Fibroblast of peridontal ligament (primary cell): ENCODE data around the gene FRG2.
"Not testable (repeated sequence)": the region's sequence is repeated elsewhere in the genome, so short reads cannot be mapped to it uniquely, and the experiment has no call there.

Experiments used
- DNase-seq: peaks from one replicate; pipeline ENCODE4 v3.0.0-alpha.2; 2010; ENCODE audit errors: extremely low read depth

FRG2 gene

DNA sequence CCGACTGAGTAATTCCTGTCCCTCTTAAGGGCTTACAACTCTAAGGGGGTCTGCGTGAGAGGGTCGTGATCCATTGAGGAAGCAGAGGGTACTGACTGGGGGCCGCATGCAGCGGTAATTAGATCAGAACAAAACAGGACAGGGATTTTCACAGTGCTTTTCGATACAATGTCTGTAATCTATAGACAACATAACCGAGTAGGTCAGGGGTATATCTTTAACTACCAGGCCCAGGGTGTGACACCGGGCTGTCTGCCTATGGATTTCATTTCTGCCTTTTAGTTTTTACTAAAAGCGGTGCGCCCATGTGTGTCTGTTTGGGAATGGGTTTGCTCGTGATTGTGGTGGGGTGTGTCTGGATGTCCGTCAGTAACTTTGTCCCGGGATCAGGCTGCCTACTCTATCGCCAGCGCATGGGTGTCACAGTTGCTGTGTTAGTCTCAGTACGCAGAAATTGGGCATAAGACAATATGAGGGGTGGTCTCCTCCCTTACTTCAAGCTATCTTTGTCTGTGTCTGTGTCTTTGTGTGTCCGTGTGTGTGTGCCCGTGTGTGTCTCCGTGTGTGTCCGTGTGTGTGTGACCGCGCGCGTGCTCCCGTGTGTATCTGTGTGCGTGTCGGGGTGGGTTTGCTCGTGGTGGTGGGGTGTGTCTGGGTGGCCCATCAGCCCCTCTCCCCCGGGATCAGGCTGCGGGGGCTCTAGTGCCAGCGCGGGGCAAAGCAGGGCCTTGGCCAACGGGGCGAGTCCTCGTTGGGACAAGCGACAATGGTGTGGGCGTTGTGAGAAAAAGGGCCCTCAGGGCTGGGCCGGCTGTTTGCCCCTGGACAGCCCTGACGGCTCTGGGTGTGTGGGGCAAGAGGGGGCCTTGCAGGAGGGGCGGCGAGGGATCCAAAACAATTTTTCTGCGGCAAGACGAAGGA, 10.4 kb downstream of the FRG2 start:
- DNase-seq = no peak

DNA sequence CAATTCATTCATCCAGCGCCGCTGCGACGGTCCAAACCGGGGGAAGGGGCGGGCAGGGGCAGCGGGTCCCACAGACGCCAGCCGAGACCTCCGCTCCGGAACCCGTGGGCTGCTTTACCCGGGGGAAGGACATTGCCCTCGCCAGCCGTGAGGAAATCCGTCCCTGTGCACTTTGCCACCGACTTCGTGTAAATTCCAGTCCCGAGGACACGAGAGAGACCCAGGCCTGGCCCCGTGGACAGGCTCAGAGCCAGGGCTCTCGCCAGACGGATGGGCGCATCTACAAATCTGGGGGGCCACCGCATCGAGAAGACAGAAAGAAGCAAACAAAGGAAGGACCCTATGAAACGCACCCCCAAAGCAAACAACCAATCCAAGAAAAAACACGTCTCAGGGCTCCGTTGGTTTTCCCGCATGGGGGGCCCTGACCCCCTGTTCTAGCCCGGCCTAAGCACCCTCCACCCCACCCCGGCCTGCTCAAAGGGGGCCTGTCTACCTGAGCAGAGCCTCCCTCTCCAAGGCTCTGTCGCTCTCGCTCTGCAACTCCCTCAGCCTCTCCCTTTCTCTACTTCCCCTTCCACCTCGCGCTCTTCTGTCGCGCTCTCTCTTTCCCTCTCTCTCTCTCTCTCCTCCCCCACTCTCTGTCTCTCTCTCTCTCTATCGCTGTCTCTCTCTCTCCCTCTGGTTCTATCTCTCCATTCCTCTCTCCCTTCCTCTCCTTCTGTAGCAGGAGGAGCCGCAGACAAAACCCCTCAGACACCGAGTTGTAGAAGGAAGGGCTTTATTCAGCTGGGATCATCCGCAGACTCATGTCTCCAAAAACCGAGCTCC, 11.3 kb downstream of the FRG2 start:
- no peak for DNase-seq

DNA sequence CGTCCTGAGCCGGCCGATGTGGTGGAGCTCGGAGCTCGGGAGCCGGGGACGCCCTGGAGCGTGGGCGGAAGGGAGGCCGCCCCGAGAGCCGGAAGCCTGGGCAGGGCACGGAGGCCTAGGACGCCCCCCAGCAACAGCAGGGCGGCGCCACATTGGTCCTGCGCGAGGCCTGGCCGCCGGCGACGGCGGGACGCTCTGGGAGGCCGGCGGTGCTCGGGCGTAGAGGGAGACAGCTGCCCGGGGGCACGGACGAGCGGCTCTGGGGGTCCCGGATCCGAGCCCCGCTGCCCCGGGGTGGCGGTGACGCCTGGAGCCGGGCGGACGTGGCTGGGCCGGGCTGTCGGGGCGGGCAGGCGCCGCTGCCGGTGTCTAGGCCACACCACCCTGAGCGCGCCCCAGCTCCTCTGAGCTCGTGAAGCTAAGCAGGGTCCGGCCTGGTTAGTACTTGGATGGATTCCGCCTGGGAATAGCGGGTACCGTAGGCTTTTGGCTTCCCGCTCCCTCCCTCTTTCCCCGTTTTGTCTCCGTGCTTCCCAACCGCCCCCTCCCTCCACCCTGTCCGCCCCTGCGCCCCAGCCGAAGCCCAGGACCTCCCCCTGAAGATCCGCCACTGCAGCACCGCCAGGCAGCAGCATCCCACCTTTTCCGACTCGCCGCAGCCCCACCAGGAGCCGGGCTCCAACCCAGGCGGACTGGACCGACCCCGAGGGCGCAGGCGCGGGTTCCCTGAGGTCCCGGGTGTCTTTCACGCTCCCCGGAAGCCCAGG, 12.1 kb downstream of the FRG2 start:
- no peak for DNase-seq

GRCh38 chr4:189989941-189990340, 37.1 kb downstream of the FRG2 start:
- not testable (repeated sequence) for DNase-seq

- no peak for DNase-seq
Observed at GRCh38 chr4:189988877-189989431, 38.1 kb downstream of the FRG2 start.

- not testable (repeated sequence) for DNase-seq
Observed at GRCh38 chr4:189985651-189986243, 41.3 kb downstream of the FRG2 start.

DNA sequence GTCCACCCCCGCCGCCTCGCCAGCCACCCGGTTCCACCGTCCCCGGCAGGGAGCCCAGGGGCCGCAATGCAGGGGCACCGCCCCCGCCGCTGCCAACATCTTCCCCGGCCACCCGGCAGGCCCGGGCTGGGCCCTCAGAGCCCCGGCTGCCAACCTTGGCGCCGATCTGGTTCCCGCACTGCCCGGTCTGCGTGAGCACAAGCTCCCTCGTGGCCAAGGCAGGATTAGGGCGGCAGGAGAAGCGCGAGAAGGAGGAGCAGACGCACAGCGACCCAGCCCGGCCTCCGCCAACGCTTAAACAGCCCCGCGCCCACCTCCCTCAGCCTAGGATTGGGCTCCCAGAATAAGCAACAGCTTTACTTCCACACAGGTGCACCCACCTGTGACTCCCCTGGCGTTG, 42.4 kb downstream of the FRG2 start:
- DNase-seq = not testable (repeated sequence)

- not testable (repeated sequence) for DNase-seq
Observed at GRCh38 chr4:189983916-189984526, 43.0 kb downstream of the FRG2 start.

GRCh38 chr4:189981970-189982369, 45.1 kb downstream of the FRG2 start:
- no peak for DNase-seq

DNA sequence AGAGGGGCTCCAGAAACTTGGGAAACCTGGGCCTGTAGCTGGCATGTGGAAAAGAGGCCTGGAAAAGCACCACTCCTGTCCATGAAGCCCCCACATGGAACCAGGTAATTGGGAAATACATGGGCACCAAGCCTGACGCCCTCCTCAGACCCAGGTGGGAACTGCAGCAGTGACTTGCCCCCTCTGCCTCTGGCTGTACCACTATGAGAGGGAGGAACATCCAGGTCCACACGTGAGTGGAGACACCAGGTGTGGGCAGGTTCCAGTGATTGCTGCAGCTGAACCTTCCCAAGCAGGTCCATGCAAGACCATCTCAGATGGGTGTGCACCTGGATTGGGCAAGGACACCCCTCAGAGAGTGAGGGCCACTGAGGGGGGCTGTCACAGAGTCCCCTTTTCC, 46.8 kb downstream of the FRG2 start:
- not testable (repeated sequence) for DNase-seq

DNA sequence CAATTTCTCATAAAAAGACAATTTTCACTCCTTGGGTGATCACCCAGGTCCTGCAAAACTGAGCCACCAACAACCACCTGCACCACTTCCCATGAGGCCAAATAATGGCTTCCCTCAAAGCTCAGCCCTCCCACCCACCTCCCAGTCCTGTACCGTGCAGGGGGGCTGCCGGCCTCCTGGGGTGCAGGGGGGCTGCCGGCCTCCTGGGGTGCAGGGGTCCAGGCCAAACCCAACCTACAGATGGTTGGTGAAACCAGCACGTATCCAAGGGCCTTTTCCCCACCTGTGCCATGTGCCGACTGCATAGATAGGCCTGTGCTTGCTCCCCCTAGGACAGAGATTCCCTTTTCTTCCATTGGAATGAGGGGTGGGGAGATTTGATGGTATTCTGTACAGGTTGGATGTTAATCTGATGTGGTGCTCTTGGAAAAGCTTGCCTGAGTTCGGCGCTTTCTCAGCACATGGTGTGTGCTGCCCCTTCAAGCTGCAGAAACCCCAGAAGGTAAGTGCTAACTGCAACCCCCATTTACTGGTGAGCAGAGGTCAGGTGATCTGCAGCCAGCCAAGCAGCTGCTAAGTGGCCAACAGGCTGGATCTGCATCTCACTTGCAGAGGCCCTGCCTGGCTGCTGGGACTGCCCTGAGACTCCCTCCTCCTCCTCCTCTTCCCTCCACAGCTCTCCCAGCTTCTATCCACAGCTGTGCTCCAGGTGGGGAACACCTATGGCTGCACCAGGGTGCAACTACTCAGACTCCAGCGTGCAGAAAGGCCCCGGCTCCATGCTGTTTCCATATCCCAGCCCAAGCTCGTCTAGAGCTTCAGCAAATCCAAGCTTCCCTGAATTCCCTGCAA, 47.6 kb downstream of the FRG2 start:
- no peak for DNase-seq
